ENCODE results near the gene SLC29A4.
"Not testable (repeated sequence)": the region's sequence is repeated elsewhere in the genome, so short reads cannot be mapped to it uniquely, and the experiment has no call there.

DNA sequence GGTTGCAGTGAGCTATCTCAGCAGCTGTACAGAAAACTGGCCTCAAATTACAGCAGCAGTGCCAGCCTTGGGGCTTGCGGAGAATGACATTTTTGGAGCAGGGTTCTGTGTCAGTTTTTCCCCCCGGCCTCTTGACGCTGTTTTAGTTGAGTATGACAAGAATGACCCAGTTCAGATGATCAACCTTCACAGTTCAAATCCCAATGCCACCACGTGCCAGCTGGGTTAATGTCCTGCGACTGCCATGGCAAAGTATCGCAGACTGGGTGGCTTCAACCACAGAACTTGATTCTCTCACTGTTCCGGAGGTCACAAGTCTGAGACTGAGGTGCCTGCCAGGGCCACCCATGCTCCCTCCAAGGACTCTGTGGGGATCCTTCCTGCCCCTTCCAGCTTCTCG is 32.0 kb upstream of the SLC29A4 start:
- TF ChIP-seq, protein P1, sequence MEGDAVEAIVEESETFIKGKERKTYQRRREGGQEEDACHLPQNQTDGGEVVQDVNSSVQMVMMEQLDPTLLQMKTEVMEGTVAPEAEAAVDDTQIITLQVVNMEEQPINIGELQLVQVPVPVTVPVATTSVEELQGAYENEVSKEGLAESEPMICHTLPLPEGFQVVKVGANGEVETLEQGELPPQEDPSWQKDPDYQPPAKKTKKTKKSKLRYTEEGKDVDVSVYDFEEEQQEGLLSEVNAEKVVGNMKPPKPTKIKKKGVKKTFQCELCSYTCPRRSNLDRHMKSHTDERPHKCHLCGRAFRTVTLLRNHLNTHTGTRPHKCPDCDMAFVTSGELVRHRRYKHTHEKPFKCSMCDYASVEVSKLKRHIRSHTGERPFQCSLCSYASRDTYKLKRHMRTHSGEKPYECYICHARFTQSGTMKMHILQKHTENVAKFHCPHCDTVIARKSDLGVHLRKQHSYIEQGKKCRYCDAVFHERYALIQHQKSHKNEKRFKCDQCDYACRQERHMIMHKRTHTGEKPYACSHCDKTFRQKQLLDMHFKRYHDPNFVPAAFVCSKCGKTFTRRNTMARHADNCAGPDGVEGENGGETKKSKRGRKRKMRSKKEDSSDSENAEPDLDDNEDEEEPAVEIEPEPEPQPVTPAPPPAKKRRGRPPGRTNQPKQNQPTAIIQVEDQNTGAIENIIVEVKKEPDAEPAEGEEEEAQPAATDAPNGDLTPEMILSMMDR (conservative IDR thresholded peaks at IDR 0.05; ENCODE audit: low read depth, low read length), result not testable (repeated sequence)
- not testable (repeated sequence) for TF ChIP-seq EZH2phosphoT487 (IDR thresholded peaks at IDR 0.05; ENCODE audit: borderline replicate concordance, low read length); EZH2 (IDR thresholded peaks at IDR 0.05; ENCODE audit: low read length, unreplicated experiment)

Measured in PC-3 (cell line).